DMS53 treated with DMSO at 0.1 percent for 48 hours (cell line): ENCODE measurements around the gene KCNMA1.

Experiments used
- DNase-seq: peaks from one replicate; lab custom pipeline; 2025; ENCODE audit not compliant: unreplicated experiment; lab: John Stamatoyannopoulos, UW

Gene KCNMA1

GRCh38 chr10:77173615-77174461 lies 463.8 kb downstream of the KCNMA1 start:
- peak; percentile 50 for DNase-seq

- DNase-seq: no peak
These were observed 465.5 kb downstream of the KCNMA1 start for GRCh38 chr10:77172086-77172485.

- DNase-seq: no peak
These were observed 468.7 kb downstream of the KCNMA1 start for GRCh38 chr10:77168861-77169260.

GRCh38 chr10:77168161-77168560 lies 469.4 kb downstream of the KCNMA1 start:
- DNase-seq: peak; percentile 43

- DNase-seq: peak; percentile 76
These were observed 472.0 kb downstream of the KCNMA1 start for GRCh38 chr10:77165445-77166208.

GRCh38 chr10:77164616-77165311 lies 472.8 kb downstream of the KCNMA1 start:
- DNase-seq: no peak

- peak; percentile 87 for DNase-seq
These were observed 473.8 kb downstream of the KCNMA1 start for GRCh38 chr10:77163670-77164348.

- DNase-seq: no peak
These were observed 474.9 kb downstream of the KCNMA1 start for GRCh38 chr10:77162697-77163096.

- DNase-seq: peak; percentile 7
These were observed 476.9 kb downstream of the KCNMA1 start for GRCh38 chr10:77160679-77161078.

GRCh38 chr10:77159538-77160110 lies 478.0 kb downstream of the KCNMA1 start:
- no peak for DNase-seq

GRCh38 chr10:77158666-77159065 lies 478.9 kb downstream of the KCNMA1 start:
- no peak for DNase-seq

GRCh38 chr10:77157248-77158019 lies 480.2 kb downstream of the KCNMA1 start:
- DNase-seq: no peak

GRCh38 chr10:77156406-77156879 lies 481.2 kb downstream of the KCNMA1 start:
- DNase-seq: no peak

GRCh38 chr10:77152256-77152655 lies 485.4 kb downstream of the KCNMA1 start:
- DNase-seq: no peak

- DNase-seq: no peak
These were observed 486.2 kb downstream of the KCNMA1 start for GRCh38 chr10:77151408-77151807.

GRCh38 chr10:77149706-77150105 lies 487.9 kb downstream of the KCNMA1 start:
- DNase-seq: no peak

- DNase-seq: no peak
These were observed 488.6 kb downstream of the KCNMA1 start for GRCh38 chr10:77149001-77149400.

- no peak for DNase-seq
These were observed 489.7 kb downstream of the KCNMA1 start for GRCh38 chr10:77147871-77148270.

GRCh38 chr10:77146712-77147336 lies 490.8 kb downstream of the KCNMA1 start:
- DNase-seq: no peak
